OCI-M2 (cell line): ENCODE measurements around the gene CNN2.
A peak's percentile ranks its signal among the peaks of the same experiment; 100 is the strongest.

Source experiments
- DNase-seq: peaks from one replicate; lab custom pipeline; 2025; ENCODE audit not compliant: unreplicated experiment; lab: John Stamatoyannopoulos, UW

Gene CNN2

GRCh38 chr19:1025960-1026782 is at the start of gene CNN2:
Gene CNN2 (plus strand): TSS chr19:1026608. CDS start chr19:1026662, 54 bp downstream.
- no peak for DNase-seq

- DNase-seq = no peak
These were observed 49.3 kb upstream of the CNN2 start for GRCh38 chr19:977058-977464.

- DNase-seq = no peak
These were observed 47.1 kb upstream of the CNN2 start for GRCh38 chr19:979318-979741.

GRCh38 chr19:980133-980998 is 46.0 kb upstream of the CNN2 start:
- DNase-seq = no peak

GRCh38 chr19:982567-983170 is 43.7 kb upstream of the CNN2 start:
- DNase-seq = no peak

GRCh38 chr19:984165-984967 is 42.0 kb upstream of the CNN2 start, which contains the start of gene WDR18:
Gene WDR18 (plus strand): TSS chr19:984345. CDS start chr19:984354, 9 bp downstream.
- DNase-seq = peak; percentile 15

- no peak for DNase-seq
These were observed 40.3 kb upstream of the CNN2 start for GRCh38 chr19:986083-986482.

- DNase-seq = no peak
These were observed 38.3 kb upstream of the CNN2 start for GRCh38 chr19:988081-988480.

GRCh38 chr19:988510-988909 is 37.9 kb upstream of the CNN2 start:
- no peak for DNase-seq

GRCh38 chr19:989381-990081 is 36.9 kb upstream of the CNN2 start:
- DNase-seq = no peak

GRCh38 chr19:990119-990571 is 36.3 kb upstream of the CNN2 start:
- DNase-seq = no peak

GRCh38 chr19:990746-991145 is 35.7 kb upstream of the CNN2 start:
- no peak for DNase-seq

GRCh38 chr19:991174-991931 is 35.1 kb upstream of the CNN2 start:
- DNase-seq = no peak

- no peak for DNase-seq
These were observed 34.3 kb upstream of the CNN2 start for GRCh38 chr19:991932-992669.

GRCh38 chr19:992670-993055 is 33.7 kb upstream of the CNN2 start:
- no peak for DNase-seq

GRCh38 chr19:993361-993830 is 33.0 kb upstream of the CNN2 start:
- DNase-seq = no peak

- no peak for DNase-seq
These were observed 32.5 kb upstream of the CNN2 start for GRCh38 chr19:993831-994393.

- DNase-seq = no peak
These were observed 31.9 kb upstream of the CNN2 start for GRCh38 chr19:994516-994915.
